RWPE2 (cell line): ENCODE data around the gene BDH1.
A peak's percentile ranks its signal among the peaks of the same experiment; 100 is the strongest.

Experiments
- ATAC-seq: fragments of 200-7000 bp; cut with Tn5 transposase; 3 replicates; pipeline ENCODE4 v1.9.1; 2021; ENCODE audit warnings: low read depth
- DNase-seq: peaks from one replicate; pipeline ENCODE4 v3.0.0-alpha.2; 2020; ENCODE audit warnings: low spot score
- H3K27ac ChIP-seq: fragments of 450-650 bp; 2 replicates; pipeline ENCODE4 v1.5.1; 2017; ENCODE audit warnings: mild to moderate bottlenecking; ENCODE audit not compliant: poor library complexity, severe bottlenecking
- H3K27me3 ChIP-seq: fragments of 250-450 bp; sonication (Bioruptor Pico); 2 replicates; pipeline ENCODE4 v1.5.1; 2021; ENCODE audit warnings: mild to moderate bottlenecking, moderate library complexity; ENCODE audit not compliant: insufficient read depth, poor library complexity, severe bottlenecking
- H3K36me3 ChIP-seq: fragments of 250-450 bp; sonication (Bioruptor Pico); 2 replicates; pipeline ENCODE4 v1.5.1; 2020; ENCODE audit warnings: low read depth, mild to moderate bottlenecking, moderate library complexity
- H3K4me1 ChIP-seq: fragments of 250-450 bp; sonication (Bioruptor Pico); 2 replicates; pipeline ENCODE4 v1.5.1; 2021; ENCODE audit warnings: mild to moderate bottlenecking, moderate library complexity; ENCODE audit not compliant: insufficient read depth, poor library complexity, severe bottlenecking
- H3K4me3 ChIP-seq: fragments of 250-450 bp; sonication (Bioruptor Pico); 2 replicates; pipeline ENCODE4 v1.5.1; 2021; ENCODE audit warnings: mild to moderate bottlenecking, moderate library complexity; ENCODE audit not compliant: severe bottlenecking
- H3K9me3 ChIP-seq: fragments of 250-450 bp; sonication (Bioruptor Pico); 2 replicates; pipeline ENCODE4 v1.5.1; 2021; ENCODE audit warnings: mild to moderate bottlenecking, moderate library complexity; ENCODE audit not compliant: severe bottlenecking
- TF ChIP-seq, protein P1 (sequence below): fragments of 450-650 bp; IDR thresholded peaks from one replicate; pipeline ENCODE4 v1.5.1; 2017; ENCODE audit warnings: mild to moderate bottlenecking, moderate library complexity; ENCODE audit not compliant: poor library complexity, severe bottlenecking

BDH1 gene

DNA sequence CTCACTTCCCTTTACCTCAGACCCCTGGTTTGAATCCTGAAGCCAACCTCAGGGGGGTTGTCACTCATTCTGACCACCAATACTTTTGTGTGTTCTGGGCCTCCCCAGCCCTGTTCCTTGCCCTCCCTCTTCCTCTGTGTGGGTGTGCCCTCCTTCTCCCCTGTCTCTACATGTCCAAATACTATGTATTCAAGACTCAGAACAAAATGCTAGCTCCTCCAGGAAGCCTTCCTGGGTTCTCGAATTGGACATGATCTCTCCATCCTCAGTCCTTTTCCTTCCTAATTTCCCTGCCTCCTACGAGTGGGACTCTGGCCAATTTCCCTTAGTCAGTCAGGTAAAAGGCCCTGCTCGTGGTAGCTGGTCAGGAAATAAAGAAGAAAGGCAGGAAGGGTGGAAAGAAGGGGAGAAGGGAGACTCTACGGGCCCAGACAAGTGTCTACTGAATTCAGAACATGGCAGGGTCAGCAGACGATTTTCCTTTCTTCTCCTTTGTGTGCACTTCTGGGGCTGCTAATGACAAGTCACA lies 79.7 kb downstream of the BDH1 start:
- DNase-seq (no peak), ATAC-seq (no peak)
- no peaks in the 10 kb centered on the region for H3K9me3 ChIP-seq
- TF ChIP-seq, protein P1, sequence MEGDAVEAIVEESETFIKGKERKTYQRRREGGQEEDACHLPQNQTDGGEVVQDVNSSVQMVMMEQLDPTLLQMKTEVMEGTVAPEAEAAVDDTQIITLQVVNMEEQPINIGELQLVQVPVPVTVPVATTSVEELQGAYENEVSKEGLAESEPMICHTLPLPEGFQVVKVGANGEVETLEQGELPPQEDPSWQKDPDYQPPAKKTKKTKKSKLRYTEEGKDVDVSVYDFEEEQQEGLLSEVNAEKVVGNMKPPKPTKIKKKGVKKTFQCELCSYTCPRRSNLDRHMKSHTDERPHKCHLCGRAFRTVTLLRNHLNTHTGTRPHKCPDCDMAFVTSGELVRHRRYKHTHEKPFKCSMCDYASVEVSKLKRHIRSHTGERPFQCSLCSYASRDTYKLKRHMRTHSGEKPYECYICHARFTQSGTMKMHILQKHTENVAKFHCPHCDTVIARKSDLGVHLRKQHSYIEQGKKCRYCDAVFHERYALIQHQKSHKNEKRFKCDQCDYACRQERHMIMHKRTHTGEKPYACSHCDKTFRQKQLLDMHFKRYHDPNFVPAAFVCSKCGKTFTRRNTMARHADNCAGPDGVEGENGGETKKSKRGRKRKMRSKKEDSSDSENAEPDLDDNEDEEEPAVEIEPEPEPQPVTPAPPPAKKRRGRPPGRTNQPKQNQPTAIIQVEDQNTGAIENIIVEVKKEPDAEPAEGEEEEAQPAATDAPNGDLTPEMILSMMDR = no peak
- H3K4me3 ChIP-seq = no peak overlapping the region
- H3K36me3 ChIP-seq = no peaks in the 10 kb centered on the region
- no peaks in the 10 kb centered on the region for H3K27me3 ChIP-seq
- peaks cover 7% of the 10 kb centered on the region for H3K4me1 ChIP-seq
- H3K27ac ChIP-seq = no peak overlapping the region

DNA sequence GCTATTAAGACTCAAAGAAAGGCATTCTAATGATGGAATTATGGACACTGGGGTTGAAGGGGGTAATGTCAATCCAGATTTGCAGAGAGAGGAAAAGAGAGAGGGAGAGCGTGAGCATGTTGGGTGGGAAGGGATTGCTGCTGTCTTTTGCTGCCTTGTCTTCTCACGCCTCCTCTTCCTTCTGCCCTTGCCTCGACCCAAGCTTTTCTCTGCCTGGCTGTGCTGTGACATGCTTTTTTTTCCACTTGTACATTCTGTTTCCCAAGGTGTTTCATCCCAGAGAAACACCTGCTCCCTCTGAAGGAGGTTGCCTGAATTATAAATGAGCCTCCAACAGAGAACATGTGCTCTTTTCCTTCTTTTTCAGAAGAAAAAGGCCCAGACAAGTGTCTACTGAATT lies 80.3 kb downstream of the BDH1 start:
- peaks cover 7% of the 10 kb centered on the region for H3K4me1 ChIP-seq
- H3K9me3 ChIP-seq = no peaks in the 10 kb centered on the region
- DNase-seq = no peak
- no peak for ATAC-seq
- H3K27me3 ChIP-seq = no peaks in the 10 kb centered on the region
- TF ChIP-seq, protein P1 = no peak
- no peak overlapping the region for H3K27ac ChIP-seq
- no peaks in the 10 kb centered on the region for H3K36me3 ChIP-seq
- no peak overlapping the region for H3K4me3 ChIP-seq

DNA sequence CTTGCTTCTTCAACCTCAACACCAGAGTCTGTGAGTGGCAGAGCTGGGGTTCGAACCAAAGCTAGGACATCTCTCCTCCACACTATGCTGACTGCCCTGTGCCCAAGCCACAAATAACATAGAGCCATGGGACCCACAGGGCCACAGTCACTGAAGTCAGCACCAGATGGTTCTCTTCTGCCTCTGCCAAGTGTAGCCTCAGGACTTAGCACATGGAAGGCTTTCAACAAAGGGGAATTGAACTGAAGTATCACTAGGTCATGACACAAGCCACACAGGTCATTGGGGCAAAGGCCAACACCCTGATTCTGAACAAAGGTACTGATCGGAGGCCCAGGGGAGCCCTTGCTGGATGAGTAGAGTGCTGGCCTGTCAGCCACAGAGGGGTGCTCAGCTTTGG lies 83.6 kb downstream of the BDH1 start:
- TF ChIP-seq, protein P1 = no peak
- Histone ChIP-seq H3K36me3 (no peaks in the 10 kb centered on the region), H3K4me1 (peaks cover 2% of the 10 kb centered on the region), H3K27ac (no peak overlapping the region), H3K27me3 (no peaks in the 10 kb centered on the region), H3K4me3 (no peak overlapping the region), H3K9me3 (no peaks in the 10 kb centered on the region)
- DNase-seq = no peak
- ATAC-seq = no peak

DNA sequence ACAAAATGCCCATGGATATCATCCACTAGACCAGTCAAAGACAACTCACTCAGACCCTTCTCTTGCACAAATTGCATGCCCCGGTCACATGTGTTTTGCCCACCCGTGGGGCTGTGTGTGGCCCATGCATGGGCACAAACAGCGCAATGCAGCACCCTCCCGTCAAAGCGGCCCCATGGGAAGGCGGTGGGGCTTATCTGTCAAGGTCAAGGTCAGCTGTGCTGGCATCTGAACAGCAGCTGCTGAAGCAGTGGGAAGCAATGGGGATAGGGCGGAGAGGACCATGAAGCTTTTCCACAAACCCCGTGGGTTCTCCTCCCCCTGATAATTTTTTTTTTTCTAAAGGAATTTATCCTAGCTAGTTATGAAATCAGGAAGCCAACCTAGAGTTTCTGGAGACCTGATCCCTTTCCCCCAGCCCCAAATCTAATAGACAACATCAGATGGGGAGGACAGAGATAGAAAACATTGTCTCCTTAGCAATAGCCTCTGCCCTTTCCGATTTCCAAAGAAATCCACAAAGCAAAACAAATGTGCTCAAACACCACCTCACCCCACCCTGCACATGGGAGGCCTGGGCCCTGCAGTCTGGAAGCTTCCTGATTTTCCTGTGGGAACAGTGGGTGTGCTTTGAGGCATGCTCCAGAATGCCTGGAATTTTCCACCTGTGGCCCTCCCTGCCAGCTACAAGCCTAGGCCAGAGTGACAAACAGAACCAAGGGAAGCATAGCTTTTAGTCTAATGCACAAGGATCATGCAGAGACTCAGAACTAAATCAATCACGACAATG lies 84.4 kb downstream of the BDH1 start:
- DNase-seq (no peak), ATAC-seq (peak; percentile 18; the same call in 1 of the 3 replicates)
- Histone ChIP-seq H3K9me3 (no peaks in the 10 kb centered on the region), H3K27me3 (no peaks in the 10 kb centered on the region), H3K27ac (no peak overlapping the region), H3K36me3 (no peaks in the 10 kb centered on the region), H3K4me3 (no peak overlapping the region), H3K4me1 (peaks cover 9% of the 10 kb centered on the region)
- TF ChIP-seq, protein P1 = no peak

DNA sequence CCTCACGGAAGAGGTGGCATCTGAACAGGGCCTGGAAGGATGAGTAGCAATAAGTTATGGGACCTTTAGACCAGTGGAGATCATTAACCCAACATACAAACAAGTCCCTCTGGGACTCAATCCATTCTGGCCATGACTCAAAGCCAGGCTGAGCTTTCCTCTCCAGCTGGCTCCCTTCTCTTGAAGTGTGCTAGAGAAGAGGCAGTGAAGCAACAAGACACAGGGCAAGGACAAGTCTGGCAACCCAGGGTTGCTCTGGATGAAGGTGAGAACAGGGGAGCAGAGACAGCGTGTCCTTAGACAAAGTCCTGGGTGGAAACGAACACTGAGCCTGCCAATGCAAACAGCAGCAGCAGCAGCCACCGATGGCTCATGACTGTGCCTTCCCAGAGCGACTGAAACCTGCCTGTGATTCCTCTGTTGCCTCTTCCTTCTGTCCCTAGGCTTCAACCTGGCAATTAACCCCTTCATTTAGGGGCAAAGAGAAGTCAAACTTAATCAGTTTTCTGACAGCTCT lies 86.8 kb downstream of the BDH1 start:
- no peak for DNase-seq
- H3K4me3 ChIP-seq = no peak overlapping the region
- ATAC-seq = no peak
- TF ChIP-seq, protein P1 = no peak
- no peaks in the 10 kb centered on the region for H3K9me3 ChIP-seq
- H3K4me1 ChIP-seq = peaks cover 12% of the 10 kb centered on the region
- no peaks in the 10 kb centered on the region for H3K27me3 ChIP-seq
- no peaks in the 10 kb centered on the region for H3K36me3 ChIP-seq
- no peak overlapping the region for H3K27ac ChIP-seq
